PC-3 (cell line): ENCODE measurements around the gene SPSB1. TPM values are rescaled to one million over a fixed set of nuclear protein-coding genes. Genes with fewer than 3 reads are reported as not detected.
A peak's percentile ranks its signal among the peaks of the same experiment; 100 is the strongest.

ENCODE experiments used
- ATAC-seq: fragments of 200-7000 bp; cut with Tn5 transposase; 2 replicates; pipeline ENCODE4 v1.9.1; 2020; ENCODE audit warnings: mild to moderate bottlenecking, moderate library complexity
- BruUV-seq: library from RNA; stranded (reverse); fragments of 400-500 nt; replicated peaks from 2 replicates; lab custom pipeline; 2021; lab: Mats Ljungman, UMichigan
- CTCF ChIA-PET: fragments of 300-600 bp; sonication (Branson Sonifier 250); formaldehyde crosslinking; loops from one replicate; lab custom pipeline; 2022; ENCODE audit warnings: antibody characterized with exemption; lab: Charles Lee
- POLR2A ChIA-PET: fragments of 300-600 bp; sonication (Branson Sonifier 250); formaldehyde crosslinking; loops from one replicate; lab custom pipeline; 2022; ENCODE audit warnings: antibody characterized with exemption; ENCODE audit not compliant: unreplicated experiment; lab: Charles Lee
- DNase-seq: peaks from one replicate; pipeline ENCODE4 v3.0.0-alpha.2; 2015
- H2AFZ ChIP-seq: fragments of 300-600 bp; sonication (generic); 2 replicates; pipeline ENCODE4 v1.6.0; 2016; ENCODE audit warnings: antibody characterized with exemption, low read length
- H3F3A ChIP-seq: fragments of 300-600 bp; sonication (generic); one replicate; pipeline ENCODE4 v1.6.0; 2017; ENCODE audit warnings: antibody characterized with exemption, low read length, control low read depth, mild to moderate bottlenecking; ENCODE audit not compliant: unreplicated experiment
- H3K27ac ChIP-seq: fragments of 300-600 bp; sonication (generic); 2 replicates; pipeline ENCODE4 v1.5.1; 2016; ENCODE audit warnings: mild to moderate bottlenecking, low read length
- H3K27me3 ChIP-seq: fragments of 300-600 bp; sonication (generic); 2 replicates; pipeline ENCODE4 v1.6.1; 2016; ENCODE audit warnings: low read length, mixed read lengths
- H3K36me3 ChIP-seq: fragments of 300-600 bp; sonication (generic); 2 replicates; pipeline ENCODE4 v1.6.1; 2016; ENCODE audit warnings: low read depth, mixed run types, low read length, mixed read lengths
- H3K4me1 ChIP-seq: fragments of 300-600 bp; sonication (generic); 2 replicates; pipeline ENCODE4 v1.5.1; 2016; ENCODE audit warnings: low read length; ENCODE audit not compliant: insufficient read depth
- H3K4me2 ChIP-seq: fragments of 300-600 bp; sonication (generic); 2 replicates; pipeline ENCODE4 v1.6.0; 2016; ENCODE audit warnings: low read length
- H3K4me3 ChIP-seq: fragments of 300-600 bp; sonication (generic); 2 replicates; pipeline ENCODE4 v1.5.1; 2016; ENCODE audit warnings: mild to moderate bottlenecking, low read length, mixed read lengths
- H3K79me2 ChIP-seq: fragments of 300-600 bp; sonication (generic); 2 replicates; pipeline ENCODE4 v1.6.1; 2017; ENCODE audit warnings: low read length, mixed read lengths
- H3K9ac ChIP-seq: fragments of 300-600 bp; sonication (generic); 2 replicates; pipeline ENCODE4 v1.6.0; 2016; ENCODE audit warnings: mild to moderate bottlenecking, low read length
- H3K9me2 ChIP-seq: fragments of 300-600 bp; sonication (generic); replicated peaks from 2 replicates; pipeline ENCODE4 v1.6.1; 2016; ENCODE audit warnings: mixed run types, low read length, mixed read lengths
- H3K9me3 ChIP-seq: fragments of 300-600 bp; sonication (generic); 2 replicates; pipeline ENCODE4 v1.6.1; 2016; ENCODE audit warnings: low read length, mixed read lengths
- H4K20me1 ChIP-seq: fragments of 300-600 bp; sonication (generic); 2 replicates; pipeline ENCODE4 v1.6.1; 2016; ENCODE audit warnings: low read length, mixed read lengths
- CTCF ChIP-seq: fragments of 300-600 bp; sonication (generic); conservative IDR thresholded peaks from 2 replicates; pipeline ENCODE4 v1.5.1; 2017; ENCODE audit warnings: antibody characterized with exemption, low read depth, mild to moderate bottlenecking, low read length
- EZH2 ChIP-seq: fragments of 300-600 bp; sonication (generic); IDR thresholded peaks from one replicate; pipeline ENCODE4 v1.6.1; 2017; ENCODE audit warnings: antibody characterized with exemption, mild to moderate bottlenecking, low read length; ENCODE audit not compliant: unreplicated experiment
- EZH2phosphoT487 ChIP-seq: fragments of 300-600 bp; sonication (generic); IDR thresholded peaks from 2 replicates; pipeline ENCODE4 v1.6.1; 2018; ENCODE audit warnings: mild to moderate bottlenecking, antibody characterized with exemption, low read length, borderline replicate concordance
- intact Hi-C: fragments of 100-400 bp; cut with micrococcal nuclease; formaldehyde crosslinking; loops from 2 replicates; pipeline ENCODE4 v1.9.0; 2023
- total RNA-seq: library from RNA; depleted of rRNA; stranded (reverse); fragments of >200 nt; gene quantifications from 2 replicates; pipeline ENCODE4 v1.2.3, GENCODE V29; 2014

Gene SPSB1
- total RNA-seq, 1 experiment from 2014 or later: 18.1 TPM

GRCh38 chr1:9410737-9411297 lies 118.1 kb downstream of the SPSB1 start:
- Histone ChIP-seq H3K4me2 (no peak overlapping the region), H3K9me2 (no peaks in the 10 kb centered on the region), H3K9me3 (no peaks in the 10 kb centered on the region), H3K27ac (no peak overlapping the region), H3K4me3 (no peak overlapping the region), H3K79me2 (no peaks in the 10 kb centered on the region), H3F3A (no peaks in the 10 kb centered on the region), H3K27me3 (no peaks in the 10 kb centered on the region), H2AFZ (no peak overlapping the region), H3K4me1 (peaks cover 19% of the 10 kb centered on the region), H3K36me3 (no peaks in the 10 kb centered on the region), H4K20me1 (no peaks in the 10 kb centered on the region), H3K9ac (no peak overlapping the region)
- ATAC-seq (no peak), DNase-seq (no peak)
- CTCF ChIA-PET: no interaction called here
- no TSS peak for BruUV-seq
- no peak for TF ChIP-seq EZH2
- no peak for TF ChIP-seq EZH2phosphoT487
- no peak for TF ChIP-seq CTCF
- intact Hi-C loops: loop anchor here (5.0 kb wide), 1 partner anchor 119 kb away; the partner anchor contains the start of gene SPSB1
- POLR2A ChIA-PET: interaction anchor here (0.6 kb wide), 1 partner anchor 1360 kb away, joined by 3 read pairs; no protein-coding TSS in a partner anchor

GRCh38 chr1:9413071-9413876 lies 120.6 kb downstream of the SPSB1 start:
- BruUV-seq: no TSS peak
- Histone ChIP-seq H3K27ac (peak overlapping the region; percentile 65), H3F3A (no peaks in the 10 kb centered on the region), H3K79me2 (no peaks in the 10 kb centered on the region), H3K4me3 (no peak overlapping the region; the same call in 1 of the 2 replicates), H3K4me2 (peak overlapping the region; percentile 62), H3K9me2 (no peaks in the 10 kb centered on the region), H3K27me3 (no peaks in the 10 kb centered on the region), H3K9ac (peak overlapping the region; percentile 13; the same call in 1 of the 2 replicates), H2AFZ (peak overlapping the region; percentile 59), H3K4me1 (peaks cover 19% of the 10 kb centered on the region), H3K36me3 (no peaks in the 10 kb centered on the region), H3K9me3 (no peaks in the 10 kb centered on the region), H4K20me1 (no peaks in the 10 kb centered on the region)
- ATAC-seq: peak; percentile 85
- peak; percentile 85 for DNase-seq
- TF ChIP-seq CTCF (no peak), EZH2 (no peak), EZH2phosphoT487 (no peak)
- ChIA-PET POLR2A (interaction anchor here (0.5 kb wide), 1 partner anchor 73 kb away, joined by 3 read pairs; no protein-coding TSS in a partner anchor), CTCF (interaction anchor here (0.5 to 0.8 kb wide), 3 partner anchors 33 to 78 kb away, joined by 3 to 4 read pairs (median 4); no protein-coding TSS in a partner anchor)
- intact Hi-C loops: loop anchor here (5.0 kb wide), 1 partner anchor 121 kb away; the partner anchor contains the start of gene SPSB1
